Kasumi-1 (cell line): ENCODE data around the gene NCS1.

Source experiments
- DNase-seq, 2 experiments: peaks; one replicate each; lab custom pipeline; 2025; lab: John Stamatoyannopoulos, UW

The NCS1 gene

GRCh38 chr9:130176760-130177159 is 4.6 kb downstream of the NCS1 start:
- no peak for DNase-seq

GRCh38 chr9:130177898-130178805 is 5.9 kb downstream of the NCS1 start:
- no peak for DNase-seq

DNA sequence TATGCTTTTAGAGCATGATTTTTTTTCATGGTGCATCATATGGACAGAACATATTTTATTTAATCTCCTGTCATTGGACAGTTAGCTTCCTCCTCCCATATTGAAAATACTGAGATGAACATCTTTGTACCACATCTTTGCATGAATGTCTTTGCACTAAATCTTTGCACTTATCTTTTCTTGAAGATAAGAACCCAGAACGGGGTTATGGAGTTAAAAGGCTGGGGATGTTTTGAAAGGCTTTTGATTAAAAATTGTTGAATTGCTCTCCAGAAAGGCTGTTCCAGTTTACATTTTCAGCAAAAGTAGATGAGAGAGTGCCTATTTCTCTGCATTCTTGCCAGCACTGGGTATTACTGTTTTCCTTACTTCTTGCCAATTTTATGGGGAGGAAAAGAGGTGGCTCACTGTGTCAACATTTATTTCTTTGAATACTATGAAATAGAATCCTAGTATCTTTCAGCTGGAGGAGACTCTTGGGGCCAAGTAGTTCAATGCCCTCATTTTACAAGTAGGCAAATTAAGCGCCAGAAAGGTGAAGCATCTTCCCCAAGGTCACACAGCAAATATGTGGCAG is 7.2 kb downstream of the NCS1 start:
- no peak for DNase-seq

DNA sequence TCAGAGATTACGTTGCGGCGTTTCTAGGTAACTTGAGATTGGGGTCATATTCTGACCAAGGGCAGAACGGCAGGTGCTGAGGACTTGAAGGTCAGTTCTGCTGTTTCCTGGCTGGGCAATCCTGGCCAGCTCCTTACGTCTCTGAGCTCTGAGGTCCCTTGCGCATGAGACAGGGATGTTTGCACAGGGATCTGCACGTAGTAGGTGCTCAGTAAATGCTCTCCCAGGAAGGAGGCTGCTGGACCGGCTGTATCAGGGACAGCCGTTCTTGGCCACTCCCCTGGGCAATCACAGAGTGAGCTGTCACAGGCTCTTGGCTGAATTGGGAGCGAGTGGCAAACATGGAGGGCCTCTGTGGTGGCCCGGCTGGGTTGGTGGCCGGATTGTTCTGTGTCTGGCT is 8.3 kb downstream of the NCS1 start:
- DNase-seq = no peak

DNA sequence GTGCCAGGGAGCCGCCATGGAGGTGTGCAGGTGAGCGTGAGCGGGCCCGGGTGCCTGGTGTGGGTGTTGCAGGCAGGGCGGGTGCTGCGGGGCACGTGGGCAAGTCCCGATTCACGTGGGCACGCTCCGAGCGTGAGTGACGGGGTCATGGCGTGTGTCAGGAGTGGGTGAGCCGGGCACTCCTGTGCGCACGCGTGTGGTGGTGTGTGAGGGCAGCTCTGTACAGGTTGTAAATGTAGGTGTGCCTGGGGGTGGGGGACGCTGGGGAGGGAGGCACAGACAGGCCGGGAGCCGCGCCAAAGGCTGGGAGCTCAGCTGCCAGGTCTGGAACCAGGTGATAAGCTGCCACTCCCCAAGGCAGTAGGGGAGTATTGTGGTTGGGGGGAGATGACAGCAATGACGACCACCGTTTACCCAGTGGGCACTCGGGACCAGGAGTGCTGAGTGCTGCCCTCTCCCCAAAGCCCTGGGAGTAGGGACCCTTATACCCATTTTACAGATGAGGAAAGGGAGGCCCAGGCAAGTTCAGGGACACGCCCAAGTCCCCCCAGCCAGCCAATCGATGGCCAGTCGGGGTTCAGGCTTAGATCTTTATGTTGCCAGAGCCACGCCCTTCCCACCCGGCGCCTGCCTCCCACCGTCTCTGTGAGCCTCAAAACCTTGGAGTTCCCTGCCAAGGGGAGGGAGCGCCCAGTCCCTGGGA is 9.6 kb downstream of the NCS1 start:
- no peak for DNase-seq

GRCh38 chr9:130182381-130182909 is 10.2 kb downstream of the NCS1 start:
- DNase-seq = no peak

- no peak for DNase-seq
Observed at GRCh38 chr9:130183133-130183762, 11.0 kb downstream of the NCS1 start.

DNA sequence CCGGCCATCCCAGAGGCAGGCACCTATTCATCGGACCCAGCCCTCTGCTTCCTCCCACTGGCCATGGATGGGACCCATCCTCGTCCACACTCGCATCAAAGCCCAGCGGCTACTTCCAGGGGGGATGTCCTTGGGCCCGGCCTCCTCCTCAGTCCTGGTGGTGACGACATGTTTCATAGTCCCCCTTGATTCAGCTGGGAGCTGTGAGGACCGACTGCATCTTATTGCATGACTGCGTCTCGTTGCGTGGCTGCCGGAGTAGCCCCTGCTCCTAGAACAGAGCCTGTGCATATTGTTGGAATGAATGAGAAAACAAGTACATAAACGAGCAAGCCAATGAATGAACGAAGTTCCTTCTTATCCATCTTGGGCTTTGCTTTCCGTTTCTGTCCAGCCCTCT is 12.8 kb downstream of the NCS1 start:
- DNase-seq = no peak

GRCh38 chr9:130185490-130186031 is 13.4 kb downstream of the NCS1 start:
- no peak for DNase-seq

DNA sequence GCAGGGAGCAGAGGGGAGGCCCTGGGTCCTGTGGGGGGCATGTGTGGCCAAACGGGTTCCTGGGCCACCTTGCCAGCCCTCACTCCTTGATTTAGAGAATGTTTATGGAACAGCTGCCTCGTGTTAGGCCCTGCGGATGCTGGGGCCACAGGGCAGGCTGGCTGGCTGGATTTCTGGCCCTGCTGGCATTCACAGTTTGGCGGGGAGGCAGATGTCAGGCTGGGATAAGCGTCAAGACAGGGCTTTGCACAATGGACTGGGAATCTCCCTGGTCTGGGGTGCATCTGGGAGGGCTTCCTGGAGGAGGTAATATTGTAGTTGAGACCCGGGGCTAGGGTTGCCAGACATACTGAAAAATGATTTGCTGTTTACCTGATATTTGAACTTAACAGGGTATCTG is 13.8 kb downstream of the NCS1 start:
- DNase-seq = no peak

- DNase-seq = no peak
Observed at GRCh38 chr9:130186839-130187522, 14.8 kb downstream of the NCS1 start.

DNA sequence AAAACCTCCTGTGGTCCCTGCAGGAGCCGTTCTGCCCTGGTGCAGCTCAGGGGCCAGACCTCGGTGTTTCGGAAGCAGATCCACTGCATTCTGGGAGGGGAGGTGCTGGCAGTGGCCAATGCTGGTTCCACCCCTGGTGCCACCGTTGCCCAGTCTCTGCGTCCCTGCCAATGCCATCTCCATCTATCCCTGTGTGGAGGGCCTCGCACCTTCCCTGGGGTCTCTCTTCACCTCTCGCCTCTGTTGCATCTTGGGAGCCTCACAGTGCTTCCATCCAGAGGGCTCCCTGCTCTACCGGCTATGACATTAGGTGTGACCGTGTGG is 15.3 kb downstream of the NCS1 start:
- DNase-seq = no peak

- DNase-seq = no peak
Observed at GRCh38 chr9:130188860-130189481, 16.8 kb downstream of the NCS1 start.

- no peak for DNase-seq
Observed at GRCh38 chr9:130189840-130190239, 17.6 kb downstream of the NCS1 start.

DNA sequence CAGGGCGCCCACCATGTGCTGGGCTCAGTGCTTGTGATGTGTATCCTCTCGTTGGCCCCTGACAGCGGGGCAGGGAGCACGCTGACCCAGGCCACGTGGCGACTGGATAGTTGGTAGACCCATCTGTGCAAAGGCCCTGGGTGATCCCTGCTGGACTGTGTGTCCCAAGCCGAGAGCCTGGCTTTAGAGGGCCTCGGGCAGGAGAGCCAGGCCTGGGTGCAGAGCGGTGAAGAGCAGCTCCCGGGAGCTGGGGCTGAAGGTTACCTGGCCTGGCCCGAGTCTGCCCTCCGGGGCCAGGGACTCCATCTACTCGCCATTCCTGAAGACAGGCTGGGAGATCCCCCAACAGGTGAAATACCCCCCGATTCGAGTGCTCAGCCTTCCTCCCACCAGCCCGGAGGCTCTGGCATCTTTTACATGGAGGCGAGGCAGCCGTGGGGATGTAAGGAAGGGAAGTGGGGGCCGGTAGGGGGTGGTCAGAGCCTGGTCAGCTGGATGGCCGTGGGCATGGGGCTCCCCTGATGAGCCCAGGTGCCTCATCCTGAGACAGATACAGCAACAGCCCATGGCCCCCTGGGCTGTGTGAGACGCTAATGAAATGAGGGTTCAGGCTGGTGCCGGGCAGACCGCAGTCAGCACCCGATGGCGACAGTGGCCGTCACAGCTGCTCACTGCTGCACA is 19.0 kb downstream of the NCS1 start:
- DNase-seq = no peak

- no peak for DNase-seq
Observed at GRCh38 chr9:130191749-130192120, 19.5 kb downstream of the NCS1 start.

DNA sequence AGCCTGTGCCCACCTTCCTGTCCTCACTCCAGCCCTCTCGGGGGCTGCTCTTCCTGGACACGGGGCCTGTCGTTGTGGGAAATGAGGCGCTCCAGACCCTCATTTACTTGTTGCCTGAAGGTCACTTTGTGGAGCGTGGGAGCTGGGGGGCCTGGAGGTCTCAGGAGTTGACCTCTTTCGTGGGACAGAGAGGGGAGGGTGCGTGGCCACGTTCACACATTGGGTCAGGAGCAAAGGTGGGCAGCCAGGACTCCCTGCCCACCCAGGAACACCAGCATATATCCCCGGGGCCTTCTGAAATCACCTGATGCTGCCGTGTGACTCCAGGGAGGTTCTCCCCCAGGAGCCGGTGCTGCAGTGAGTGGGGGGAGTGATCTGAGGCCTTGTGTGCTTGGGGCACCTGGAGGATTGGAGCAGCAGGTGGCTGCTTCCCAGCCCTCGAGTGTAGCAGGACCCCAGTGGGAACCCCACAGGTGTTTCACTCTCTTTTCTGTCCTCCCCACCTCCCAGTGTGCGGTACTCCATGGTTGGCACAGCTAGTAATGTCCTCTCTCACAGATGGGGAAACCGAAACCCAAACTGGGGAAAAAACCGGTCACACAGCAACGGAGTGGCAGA is 20.3 kb downstream of the NCS1 start:
- DNase-seq = no peak

DNA sequence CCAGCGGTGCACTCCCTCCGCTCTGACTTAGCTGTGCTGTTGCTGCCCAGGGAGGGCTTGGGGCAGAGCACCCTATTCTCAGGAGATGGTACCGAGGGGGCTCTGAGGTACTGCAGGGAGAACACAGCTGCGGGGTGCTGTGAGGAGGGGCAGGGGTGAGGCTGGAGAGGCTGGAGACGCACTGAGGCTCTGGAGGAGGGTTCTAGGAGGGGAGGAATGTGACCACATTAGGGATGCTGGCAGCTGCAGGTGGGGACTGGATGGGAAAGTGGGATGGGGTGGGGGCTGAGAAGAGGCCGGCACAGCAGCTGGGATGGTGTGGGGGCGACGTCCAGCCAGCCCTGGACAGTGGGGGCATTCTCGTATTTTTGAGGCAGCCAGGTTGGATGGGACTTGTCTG is 20.9 kb downstream of the NCS1 start:
- DNase-seq = no peak

GRCh38 chr9:130193531-130194377 is 21.6 kb downstream of the NCS1 start:
- no peak for DNase-seq
